Breast epithelium (tissue), 3 donors: ENCODE results near the gene UCK1.

Experiments
- CTCF ChIP-seq, 3 donors: fragments of 450-650 bp; IDR thresholded peaks; one replicate each; pipeline ENCODE4 v1.5.1; 2016 to 2017; ENCODE audit warnings: antibody characterized with exemption in 3 of 3, mild to moderate bottlenecking in 3 of 3, moderate library complexity in 3 of 3
- POLR2A ChIP-seq: fragments of 450-650 bp; IDR thresholded peaks from one replicate; pipeline ENCODE4 v1.6.1; 2016; ENCODE audit warnings: antibody characterized with exemption, mild to moderate bottlenecking, moderate library complexity

GRCh38 chr9:131478421-131478868, 52.6 kb downstream of the UCK1 start:
- TF ChIP-seq CTCF (IDR thresholded peaks at IDR 0.05) (peak; percentile 21 to 52 (median 44)), POLR2A (no peak)
